Measurements from ENCODE around the gene TMEM229A. TPM values are rescaled to one million over a fixed set of nuclear protein-coding genes. Genes with fewer than 3 reads are reported as not detected.
"Not testable (repeated sequence)": the region's sequence is repeated elsewhere in the genome, so short reads cannot be mapped to it uniquely, and the experiment has no call there.

TMEM229A gene
- total RNA-seq, 1 donor from 2014 or later = not detected

DNA sequence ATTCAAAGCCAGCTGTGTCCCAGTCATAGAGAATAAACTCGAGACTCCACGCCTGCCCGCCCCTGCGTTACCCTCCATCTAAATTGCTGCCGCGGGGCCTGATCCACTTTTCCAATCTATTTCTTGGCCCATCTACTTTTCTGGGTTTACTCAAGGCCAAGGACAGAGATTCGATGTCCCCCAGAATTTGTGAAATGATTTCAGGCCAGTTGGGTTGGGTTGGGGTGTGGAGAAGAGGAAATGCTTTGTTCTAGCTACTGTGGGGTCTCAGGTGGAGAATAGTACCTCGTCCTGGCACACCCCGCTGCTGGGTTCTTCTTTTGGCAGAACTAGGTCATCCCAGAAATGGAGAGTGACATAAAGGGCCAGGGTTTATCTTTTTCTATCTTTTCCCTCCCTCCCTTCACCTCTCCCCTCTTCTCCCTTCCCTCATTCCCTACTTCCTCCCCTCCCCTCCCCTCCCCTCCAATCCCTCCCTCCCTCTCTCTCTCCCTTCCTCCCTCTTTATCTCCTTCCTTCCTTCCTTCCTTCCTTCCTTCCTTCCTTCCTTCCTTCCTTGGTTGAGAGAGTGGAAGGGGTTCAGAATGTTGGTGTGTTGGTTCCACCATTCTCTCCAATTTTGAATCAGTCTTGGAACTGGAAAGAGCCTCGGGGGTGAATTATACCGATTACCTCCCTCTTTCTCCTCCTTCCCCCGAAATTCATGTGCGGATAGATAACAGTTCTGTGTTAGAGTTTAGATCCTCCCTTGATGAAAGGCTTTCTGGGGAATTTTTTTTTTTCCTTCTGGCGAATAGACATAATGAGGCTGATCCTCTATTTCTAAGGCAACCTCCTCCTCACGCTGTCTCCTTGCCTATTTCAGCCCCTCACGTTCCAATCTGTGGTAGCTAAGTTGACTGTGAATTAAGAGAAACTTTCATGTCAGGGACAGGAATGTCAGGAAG lies 1.2 kb upstream of the TMEM229A start:
- intact Hi-C loops (cut with micrococcal nuclease) = no loop called here
- ATAC-seq (no peak), DNase-seq (no peak)

DNA sequence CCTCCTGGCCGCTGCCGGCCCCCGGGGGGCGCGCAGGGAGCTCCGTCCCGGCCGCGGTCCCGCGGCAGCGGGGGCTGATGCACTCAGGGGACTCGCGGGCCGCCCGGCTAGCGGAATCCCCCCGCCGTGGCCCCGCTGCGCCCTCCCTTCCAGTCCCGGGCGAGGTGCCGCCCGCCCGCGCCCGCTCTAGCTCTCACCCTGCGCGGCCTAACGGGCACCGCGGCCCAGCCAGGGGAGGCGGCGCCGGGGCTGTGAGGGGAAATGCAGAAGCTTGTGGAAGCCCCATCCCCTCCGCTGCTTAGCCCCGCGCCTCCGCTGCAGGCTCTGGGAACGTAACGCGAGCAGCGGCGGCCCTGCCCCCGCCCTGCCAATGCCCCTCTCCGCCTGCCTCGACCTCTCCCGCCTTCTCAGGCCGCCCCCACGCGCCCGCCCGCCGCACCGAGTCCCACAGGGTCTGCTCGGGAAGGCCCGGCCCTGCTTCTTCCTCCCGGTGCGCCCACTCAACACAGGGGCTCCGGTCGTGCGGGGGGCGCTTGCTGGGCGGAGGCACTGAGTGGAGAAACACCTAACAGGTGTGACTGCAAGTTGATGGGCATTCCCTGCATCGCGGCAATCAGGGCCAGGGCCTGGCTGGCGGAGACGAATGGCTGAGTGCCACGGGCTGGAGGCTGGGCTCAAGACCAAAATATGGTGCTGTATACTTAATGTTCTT lies 384 bp upstream of the TMEM229A start:
- intact Hi-C loops (cut with micrococcal nuclease) = no loop called here
- peak; percentile 82 for ATAC-seq
- DNase-seq = peak; percentile 63

DNA sequence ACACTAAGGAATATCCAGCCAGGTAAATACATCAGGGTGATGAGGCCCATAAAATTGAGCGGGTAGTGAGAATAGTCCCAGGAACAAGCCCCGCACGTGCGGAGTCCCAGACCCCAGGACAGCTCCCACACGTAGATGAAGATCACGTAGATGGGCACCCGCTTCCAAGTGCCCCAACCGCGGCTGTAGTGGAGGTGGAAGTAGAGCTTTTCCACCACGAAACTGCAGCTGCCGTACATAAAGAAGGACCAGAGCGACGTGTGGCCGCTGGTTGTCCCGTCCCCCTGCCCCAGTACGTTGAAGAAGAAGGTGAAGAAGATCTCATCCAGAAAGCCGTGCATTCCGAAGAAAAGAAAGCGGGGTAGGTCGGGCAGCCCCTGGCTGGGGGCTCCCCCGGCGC lies 948 bp downstream of the TMEM229A start:
- DNase-seq (no peak), ATAC-seq (no peak)
- intact Hi-C loops (cut with micrococcal nuclease) = no loop called here

DNA sequence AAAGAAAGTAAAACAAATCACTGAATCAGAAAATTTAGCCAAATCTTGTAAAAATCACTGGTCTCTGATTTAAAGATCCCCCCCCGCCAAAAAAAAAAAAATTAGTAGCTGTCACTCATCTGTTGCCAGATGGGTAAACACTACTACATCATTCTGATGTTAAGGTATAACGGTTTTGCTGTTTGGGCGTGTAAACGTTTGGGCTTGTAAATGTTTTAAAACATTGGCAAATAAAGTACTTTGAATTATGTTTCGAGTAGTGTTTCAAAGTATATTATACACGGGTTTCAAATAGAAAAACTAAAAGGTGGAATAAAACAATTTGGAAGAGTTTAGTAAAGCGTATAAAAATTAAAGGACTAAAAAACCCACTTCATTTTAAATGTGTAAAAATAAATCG lies 1.5 kb downstream of the TMEM229A start:
- ATAC-seq (no peak), DNase-seq (no peak)
- intact Hi-C loops (cut with micrococcal nuclease) = no loop called here

DNA sequence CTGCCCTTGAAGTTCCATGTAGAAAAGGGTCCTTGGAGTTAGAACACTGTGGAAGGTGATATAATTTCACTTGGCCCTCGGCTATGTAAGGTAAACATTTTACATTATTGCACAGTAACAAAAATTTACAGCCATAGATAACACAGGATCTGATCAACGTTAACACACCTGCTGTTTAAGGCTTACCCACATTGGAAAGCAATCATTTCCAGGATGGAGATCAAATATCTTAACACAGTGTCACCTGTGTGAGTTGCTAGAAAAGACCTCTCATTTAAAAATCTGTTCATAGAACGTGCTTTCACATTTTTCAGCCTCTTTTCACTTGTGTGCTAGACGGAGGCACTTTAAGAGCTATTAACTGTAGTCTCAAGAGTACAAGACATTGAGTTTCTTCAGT lies 1.9 kb downstream of the TMEM229A start:
- no peak for DNase-seq
- intact Hi-C loops (cut with micrococcal nuclease) = no loop called here
- ATAC-seq = no peak

DNA sequence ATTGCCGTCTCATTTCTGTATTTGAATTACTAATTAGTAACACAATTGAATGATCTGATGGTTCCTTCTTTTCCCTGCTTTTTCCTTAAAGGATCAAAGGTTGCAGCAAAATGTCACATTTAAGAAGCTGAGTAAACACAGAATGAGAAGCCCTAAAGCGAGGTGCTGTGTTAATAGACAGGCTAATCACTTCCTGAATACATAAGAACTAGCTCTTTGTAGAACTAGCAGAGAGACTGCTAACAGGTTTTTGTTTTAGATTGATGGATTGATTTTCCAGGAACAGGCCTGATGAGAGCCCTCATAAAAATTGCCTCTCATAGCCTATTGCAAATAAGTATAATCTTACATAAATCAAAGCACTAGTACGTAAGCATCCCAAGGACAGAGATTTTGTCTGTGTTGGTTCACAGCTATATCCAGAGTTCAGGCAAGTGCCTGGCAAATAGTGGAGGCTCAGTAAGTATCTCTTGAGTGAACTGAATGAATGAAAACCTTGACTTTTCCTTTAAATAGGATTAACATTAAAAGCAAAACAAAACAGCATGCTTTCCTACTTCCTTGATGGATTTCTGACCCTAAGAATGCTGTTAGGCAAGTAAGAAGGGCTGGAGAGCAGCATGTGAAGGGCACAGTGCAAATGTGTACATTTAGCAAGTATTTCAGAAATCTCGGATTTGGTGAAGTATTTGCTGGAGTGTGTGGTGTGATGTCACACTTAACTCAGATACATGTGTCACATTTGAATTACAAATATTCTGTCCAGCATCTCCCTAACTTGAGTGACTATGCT lies 3.3 kb downstream of the TMEM229A start:
- no peak for ATAC-seq

DNA sequence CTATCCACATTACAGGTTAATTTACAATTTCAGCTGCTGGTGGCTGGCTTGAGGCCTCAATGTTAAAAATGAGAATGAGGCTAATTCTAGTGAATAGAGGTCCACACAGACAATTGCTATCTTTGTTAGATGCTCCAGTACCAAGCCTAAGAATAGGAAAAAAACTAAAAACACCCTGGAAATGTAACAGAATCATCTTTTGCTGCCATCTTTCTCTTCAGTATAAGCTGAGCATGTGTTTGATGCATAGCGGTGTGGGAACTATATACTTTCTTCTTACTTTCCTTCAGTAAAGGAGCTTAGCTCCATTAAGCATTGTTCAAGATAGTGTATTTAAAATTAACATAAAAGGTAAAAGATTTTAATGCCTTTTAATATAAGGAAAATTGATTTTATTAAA lies 5.6 kb downstream of the TMEM229A start:
- DNase-seq = no peak
- no peak for ATAC-seq
- intact Hi-C loops (cut with micrococcal nuclease) = no loop called here

More for the DNA sequence above, 3.3 kb downstream of the TMEM229A start:
- intact Hi-C loops (cut with micrococcal nuclease) = no loop called here
- DNase-seq = no peak

DNA sequence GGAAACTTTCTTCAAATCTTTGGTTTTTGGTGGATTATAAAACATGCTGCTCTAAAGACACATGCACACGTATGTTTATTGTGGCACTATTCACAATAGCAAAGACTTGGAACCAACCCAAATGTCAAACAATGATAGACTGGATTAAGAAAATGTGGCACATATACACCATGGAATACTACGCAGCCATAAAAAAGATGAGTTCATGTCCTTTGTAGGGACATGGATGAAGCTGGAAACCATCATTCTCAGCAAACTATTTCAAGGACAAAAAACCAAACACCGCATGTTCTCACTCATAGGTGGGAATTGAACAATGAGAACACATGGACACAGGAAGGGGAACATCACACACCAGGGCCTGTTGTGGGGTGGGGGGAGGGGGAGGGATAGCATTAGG lies 8.5 kb downstream of the TMEM229A start:
- DNase-seq; intact Hi-C loops (cut with micrococcal nuclease); ATAC-seq: not testable (repeated sequence)

DNA sequence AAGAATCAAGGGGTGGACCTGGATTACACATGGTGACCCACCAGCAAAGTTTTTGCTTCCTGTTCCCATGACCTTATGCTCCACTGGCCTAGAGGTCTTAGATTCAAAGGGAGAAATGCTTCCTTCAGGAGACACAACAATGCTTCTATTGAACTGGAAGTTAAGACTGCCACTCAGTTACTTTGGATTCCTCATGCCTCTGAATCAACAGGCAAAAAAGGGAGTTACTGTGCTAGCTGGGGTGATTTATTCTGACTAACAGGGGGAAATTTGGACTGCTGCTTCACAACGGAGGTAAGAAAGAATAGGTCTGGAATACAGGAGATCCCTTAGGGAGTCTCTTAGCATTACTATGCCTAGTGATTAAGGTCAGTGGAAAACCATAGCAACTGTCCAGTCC lies 10.3 kb downstream of the TMEM229A start:
- intact Hi-C loops (cut with micrococcal nuclease) = no loop called here
- ATAC-seq (no peak), DNase-seq (no peak)

DNA sequence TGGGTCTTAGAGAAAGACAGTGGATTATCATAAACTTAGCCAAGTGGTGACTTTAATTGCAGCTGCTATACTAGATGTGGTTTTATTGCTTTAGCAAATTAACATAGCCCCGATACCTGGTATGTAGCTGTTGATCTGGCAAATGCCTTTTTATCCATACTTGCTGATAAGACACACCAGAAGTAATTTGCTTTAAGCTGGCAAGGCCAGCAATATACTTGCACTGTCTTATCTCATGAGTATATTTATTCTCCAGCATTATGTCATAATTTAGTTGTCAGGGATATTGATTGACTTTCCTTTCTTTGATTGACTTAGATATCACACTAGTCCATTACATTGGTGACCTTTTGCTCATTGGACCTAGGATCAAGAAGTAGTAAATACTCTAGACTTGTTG lies 12.8 kb downstream of the TMEM229A start:
- DNase-seq (no peak), ATAC-seq (no peak)
- intact Hi-C loops (cut with micrococcal nuclease) = no loop called here

DNA sequence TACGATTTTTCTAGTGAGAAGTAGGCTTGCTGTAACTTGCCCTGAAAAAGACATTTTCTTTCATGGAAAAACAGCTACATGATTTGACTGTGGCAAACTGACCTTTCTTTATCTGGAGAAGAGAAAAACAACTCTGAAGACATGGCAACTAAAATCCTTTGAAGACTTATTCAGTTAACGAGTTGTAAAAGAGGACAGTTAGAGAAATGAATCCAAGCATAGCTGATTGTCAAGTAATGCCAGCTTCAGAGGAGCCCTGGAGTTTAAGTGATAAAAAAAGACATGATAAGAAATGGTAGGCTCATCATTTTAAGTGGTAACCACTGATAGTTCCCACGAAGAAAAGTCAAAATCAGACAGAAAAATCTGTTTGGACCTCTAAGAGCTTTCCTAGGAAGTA lies 19.6 kb downstream of the TMEM229A start:
- intact Hi-C loops (cut with micrococcal nuclease) = no loop called here
- no peak for DNase-seq
- no peak for ATAC-seq

DNA sequence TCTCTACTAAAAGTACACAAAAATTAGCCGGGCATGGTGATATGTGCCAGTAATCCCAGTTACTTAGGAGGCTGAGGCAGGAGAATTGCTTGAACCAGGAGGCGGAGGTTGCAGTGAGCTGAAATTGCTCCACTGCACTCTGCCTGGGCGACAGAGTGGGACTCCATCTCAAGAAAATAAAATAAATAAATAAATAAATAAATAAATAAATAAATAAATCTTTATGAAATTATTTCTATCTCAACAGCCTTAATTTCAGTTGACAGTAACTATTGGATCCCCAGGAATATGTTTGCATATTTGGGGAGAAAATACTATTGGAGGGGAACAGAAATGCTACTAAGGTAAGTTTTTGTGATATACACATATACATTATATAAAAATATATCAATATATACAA lies 20.0 kb downstream of the TMEM229A start:
- ATAC-seq = no peak
- no peak for DNase-seq
- intact Hi-C loops (cut with micrococcal nuclease) = no loop called here

DNA sequence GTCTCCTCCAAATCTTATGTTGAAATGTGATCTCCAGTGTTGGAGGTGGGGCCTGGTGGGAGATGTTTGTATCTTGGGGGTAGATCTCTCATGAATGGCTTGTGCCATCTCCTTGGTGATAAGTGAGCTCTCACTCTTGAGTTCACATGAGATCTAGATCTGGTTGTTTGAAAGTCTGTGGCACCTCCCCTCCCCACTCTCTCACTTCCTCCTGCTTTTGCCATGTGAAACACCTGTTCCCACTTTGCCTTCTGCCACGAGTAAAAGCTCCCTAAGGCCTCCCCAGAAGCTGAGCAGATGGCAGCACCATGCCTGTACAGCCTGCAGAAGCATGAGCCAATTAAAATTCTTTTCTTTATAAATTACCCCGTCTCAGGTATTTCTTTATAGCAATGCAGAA lies 23.5 kb downstream of the TMEM229A start:
- ATAC-seq (no peak), DNase-seq (no peak)
- intact Hi-C loops (cut with micrococcal nuclease) = no loop called here

DNA sequence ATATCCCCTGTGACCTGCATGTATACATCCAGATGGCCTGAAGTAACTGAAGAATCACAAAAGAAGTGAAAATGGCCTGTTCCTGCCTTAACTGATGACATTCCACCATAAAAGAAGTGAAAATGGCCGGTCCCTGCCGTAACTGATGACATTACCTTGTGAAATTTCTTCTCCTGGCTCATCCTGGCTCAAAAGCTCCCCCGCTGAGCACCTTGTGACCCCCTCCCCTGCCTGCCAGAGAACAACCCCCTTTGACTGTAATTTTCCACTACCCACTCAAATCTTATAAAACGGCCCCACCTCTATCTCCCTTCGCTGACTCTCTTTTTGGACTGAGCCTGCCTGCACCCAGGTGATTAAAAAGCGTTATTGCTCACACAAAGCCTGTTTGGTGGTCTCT lies 24.6 kb downstream of the TMEM229A start:
- intact Hi-C loops (cut with micrococcal nuclease); ATAC-seq; DNase-seq: not testable (repeated sequence)

DNA sequence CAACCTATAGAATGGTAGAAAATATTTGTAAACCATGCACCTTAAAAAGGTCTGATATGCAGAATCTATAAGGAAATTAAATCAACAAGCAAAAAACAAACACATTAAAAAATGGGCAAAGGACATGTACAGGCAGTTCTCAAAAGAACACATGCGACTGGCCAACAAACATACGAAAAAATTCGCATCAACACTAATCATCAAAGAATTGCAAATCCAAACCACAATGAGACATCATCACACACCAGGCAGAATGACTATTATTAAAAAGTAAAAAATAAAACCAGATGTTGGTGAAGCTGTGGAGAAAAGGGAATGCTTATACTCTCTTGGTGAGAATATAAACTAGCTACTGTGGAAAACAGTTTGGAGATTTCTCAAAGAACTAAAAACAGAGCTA lies 33.2 kb downstream of the TMEM229A start:
- intact Hi-C loops (cut with micrococcal nuclease) = no loop called here
- DNase-seq (no peak), ATAC-seq (no peak)

DNA sequence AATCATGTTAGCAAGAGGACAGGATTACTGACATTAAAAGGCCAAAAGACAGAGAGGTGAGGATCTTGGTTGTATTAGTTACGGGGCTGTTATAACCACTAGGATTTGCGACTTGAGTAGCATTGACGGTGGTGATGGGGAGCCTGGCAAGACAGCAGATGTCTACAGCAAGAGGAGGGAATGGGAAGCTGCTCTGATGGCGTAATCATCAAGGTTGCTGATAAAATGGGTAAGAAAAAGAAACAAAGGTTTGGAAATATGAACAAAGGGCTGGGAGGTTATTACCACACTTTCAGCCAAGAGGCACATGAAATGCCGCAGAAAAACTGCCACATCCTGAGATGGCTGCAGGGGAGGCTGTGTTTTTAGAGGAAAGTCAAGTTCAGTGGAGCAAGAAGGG lies 33.9 kb downstream of the TMEM229A start:
- no peak for ATAC-seq
- intact Hi-C loops (cut with micrococcal nuclease) = no loop called here

DNA sequence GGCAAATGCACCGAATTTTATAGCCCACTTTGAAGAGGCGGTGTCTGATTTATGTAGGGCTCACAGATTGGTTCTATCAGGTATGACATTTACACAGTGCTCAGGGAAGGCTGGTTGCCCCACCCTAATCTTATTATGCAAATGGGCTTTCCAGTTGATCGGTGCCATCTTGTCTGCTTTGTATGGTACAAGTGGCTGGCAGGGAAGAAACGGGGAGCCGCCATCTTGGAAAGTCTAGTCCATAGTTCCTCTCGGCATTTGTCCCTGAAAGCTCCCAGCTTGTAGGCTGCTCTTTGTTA lies 36.6 kb downstream of the TMEM229A start:
- intact Hi-C loops (cut with micrococcal nuclease) = no loop called here
- ATAC-seq = no peak
- no peak for DNase-seq

More for the DNA sequence above, 33.9 kb downstream of the TMEM229A start:
- DNase-seq = no peak

DNA sequence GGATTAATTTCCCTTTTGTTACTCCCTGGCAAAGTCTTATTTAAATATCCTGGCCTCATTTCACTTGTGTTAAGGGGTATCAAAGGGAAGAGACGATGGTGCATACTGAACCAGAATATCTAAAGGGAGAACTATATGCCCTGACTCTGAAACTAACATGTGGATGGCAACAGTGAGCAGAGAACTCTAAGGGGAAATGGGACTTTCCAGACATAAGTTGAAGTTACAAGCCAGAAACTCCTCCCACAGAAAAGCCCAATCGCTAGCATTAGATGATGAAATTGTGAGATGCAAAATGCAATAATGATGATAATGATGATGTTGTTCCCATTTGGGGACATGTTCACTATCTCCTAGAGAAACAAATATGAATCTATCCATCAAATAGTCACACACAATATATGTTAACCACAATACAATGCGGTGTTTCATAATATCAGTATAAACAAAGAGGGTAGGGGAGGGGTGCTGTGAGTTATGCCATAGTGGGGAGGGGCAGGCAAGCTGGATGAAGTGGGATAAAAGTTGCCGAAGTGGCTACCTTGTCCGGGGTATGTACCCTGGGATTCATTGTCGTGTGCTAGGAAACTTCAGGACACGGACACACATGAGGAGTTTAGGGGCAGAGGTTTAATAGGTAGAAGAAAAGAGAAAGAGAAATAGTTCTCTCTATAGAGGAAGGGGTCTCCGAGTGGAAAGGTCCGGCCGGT lies 37.1 kb downstream of the TMEM229A start:
- DNase-seq = no peak
- intact Hi-C loops (cut with micrococcal nuclease) = no loop called here
- ATAC-seq = no peak

DNA sequence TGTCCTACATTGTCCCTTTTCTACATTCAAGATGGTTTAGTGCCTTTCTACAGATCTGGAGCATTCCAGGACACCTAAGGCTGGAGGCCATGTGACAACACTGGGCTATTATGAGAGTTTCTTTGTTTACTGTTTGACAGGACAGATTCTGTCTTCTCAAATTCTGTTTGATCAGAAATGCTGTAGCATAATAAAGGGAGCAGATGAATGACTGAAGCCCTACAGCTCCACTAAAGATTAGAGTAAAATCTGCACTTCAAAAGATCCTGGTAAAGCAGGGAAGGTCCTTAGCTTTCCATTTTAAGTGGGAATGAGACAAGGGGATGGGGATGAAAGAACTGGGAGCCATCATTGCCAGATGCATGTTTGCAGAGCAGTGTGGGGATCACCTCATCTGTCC lies 38.4 kb downstream of the TMEM229A start:
- intact Hi-C loops (cut with micrococcal nuclease) = no loop called here
- DNase-seq = no peak
- no peak for ATAC-seq

Data from left ventricle myocardium superior (tissue), 1 donor.